Liver (tissue), 3 donors: Measurements from ENCODE around the gene MEGF11.

Experiments used
- ATF3 ChIP-seq: IDR thresholded peaks from 2 replicates; pipeline ENCODE4 v1.6.1; 2016; ENCODE audit warnings: antibody characterized with exemption
- CTCF ChIP-seq: fragments of 150-350 bp; IDR thresholded peaks from 2 replicates; pipeline ENCODE4 v1.5.1; 2017; ENCODE audit warnings: improper control_type of control experiment, low read depth, low read length; ENCODE audit not compliant: missing input control
- EGR1 ChIP-seq, 2 donors: IDR thresholded peaks; 2 replicates each; pipeline ENCODE4 v1.6.1; 2016 to 2018; ENCODE audit warnings: antibody characterized with exemption in 2 of 2, low read depth in 2 of 2
- FOXA1 ChIP-seq: IDR thresholded peaks from 2 replicates; pipeline ENCODE4 v1.6.1; 2016; ENCODE audit warnings: antibody characterized with exemption
- GABPA ChIP-seq, 2 donors: IDR thresholded peaks in 1 of 2; conservative IDR thresholded peaks in 1 of 2; 2 replicates each; pipeline ENCODE4 v1.6.1; 2016; ENCODE audit warnings: antibody characterized with exemption in 2 of 2, mild to moderate bottlenecking in 1 of 2, moderate library complexity in 1 of 2
- JUND ChIP-seq, 2 donors: IDR thresholded peaks; 2 replicates each; pipeline ENCODE4 v1.6.1; 2016; ENCODE audit warnings: antibody characterized with exemption in 2 of 2
- MAX ChIP-seq: IDR thresholded peaks from 2 replicates; pipeline ENCODE4 v1.6.1; 2016; ENCODE audit warnings: antibody characterized with exemption
- NR2F2 ChIP-seq: IDR thresholded peaks from 2 replicates; pipeline ENCODE4 v1.6.1; 2016; ENCODE audit warnings: antibody characterized with exemption
- RAD21 ChIP-seq, 2 donors: IDR thresholded peaks; 2 replicates each; pipeline ENCODE4 v1.6.1; 2016; ENCODE audit warnings: antibody characterized with exemption in 2 of 2, mild to moderate bottlenecking in 2 of 2
- REST ChIP-seq: IDR thresholded peaks from 2 replicates; pipeline ENCODE4 v1.6.1; 2016; ENCODE audit warnings: antibody characterized with exemption, mild to moderate bottlenecking
- SP1 ChIP-seq: IDR thresholded peaks from 2 replicates; pipeline ENCODE4 v1.6.1; 2018; ENCODE audit warnings: antibody characterized with exemption, mild to moderate bottlenecking
- TAF1 ChIP-seq: conservative IDR thresholded peaks from 2 replicates; pipeline ENCODE4 v1.6.1; 2016; ENCODE audit warnings: antibody characterized with exemption, mild to moderate bottlenecking
- YY1 ChIP-seq: IDR thresholded peaks from 2 replicates; pipeline ENCODE4 v1.6.1; 2016; ENCODE audit warnings: antibody characterized with exemption, mild to moderate bottlenecking
- ZBTB33 ChIP-seq: IDR thresholded peaks from 2 replicates; pipeline ENCODE4 v1.6.1; 2016; ENCODE audit warnings: antibody characterized with exemption
- donor health status: healthy.
- donor health status: healthy.

GRCh38 chr15:66222273-66223198, 31.0 kb downstream of the MEGF11 start:
- TF ChIP-seq MAX (no peak), YY1 (no peak), NR2F2 (no peak), CTCF (no peak), EGR1 (IDR thresholded peaks at IDR 0.05; ENCODE audit: low read depth in 2 of 2) (no peak), ATF3 (no peak), SP1 (no peak), TAF1 (no peak), FOXA1 (no peak), ZBTB33 (no peak), REST (no peak), JUND (IDR thresholded peaks at IDR 0.05) (no peak), GABPA (IDR thresholded peaks at IDR 0.05 in 1 of 2, conservative IDR thresholded peaks at IDR 0.05 in 1 of 2) (no peak), RAD21 (IDR thresholded peaks at IDR 0.05) (no peak)
